GM21825 (cell line): ENCODE measurements around the gene AK9.
A peak's percentile ranks its signal among the peaks of the same experiment; 100 is the strongest.

ENCODE experiments used
- ATAC-seq: cut with Tn5 transposase; IDR thresholded peaks from one replicate; pipeline ENCODE4 v1.9.1; 2021; ENCODE audit warnings: mild to moderate bottlenecking, moderate library complexity; ENCODE audit not compliant: unreplicated experiment

The AK9 gene

GRCh38 chr6:109485266-109485935 lies 205.6 kb downstream of the AK9 start:
- no peak for ATAC-seq

- ATAC-seq = no peak
Measured at GRCh38 chr6:109484122-109484521, 206.9 kb downstream of the AK9 start.

- ATAC-seq = no peak
Measured at GRCh38 chr6:109483735-109484057, 207.3 kb downstream of the AK9 start.

- peak; percentile 89 for ATAC-seq
Measured at GRCh38 chr6:109482905-109483734, 207.9 kb downstream of the AK9 start, which contains the start of gene ZBTB24. ZBTB24 (minus strand) TSS chr6:109483219; CDS start chr6:109482026, 1,193 bp downstream.

DNA sequence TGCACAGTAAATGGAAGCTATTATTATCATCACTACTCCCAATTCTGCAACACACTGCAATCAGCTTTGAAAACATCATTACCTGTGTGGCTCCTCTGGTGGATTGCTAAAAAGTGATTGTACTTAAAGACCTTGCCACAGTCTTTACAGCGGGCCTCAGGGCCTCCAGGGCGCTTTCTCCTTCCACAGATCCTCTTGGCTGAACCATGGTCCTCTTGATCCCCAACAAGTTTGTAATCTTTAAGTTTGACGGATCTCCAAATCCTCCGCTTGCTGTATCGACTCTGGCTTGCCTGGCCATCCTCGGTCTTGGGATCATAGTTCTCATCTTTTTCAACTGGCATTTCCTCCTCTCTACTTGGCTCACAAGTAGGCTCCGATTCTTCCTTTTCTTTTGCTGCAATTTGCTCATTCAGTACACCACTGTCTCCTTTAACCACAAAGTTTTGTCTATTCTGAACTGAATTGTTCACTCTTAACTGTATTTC lies 210.0 kb downstream of the AK9 start:
- no peak for ATAC-seq

DNA sequence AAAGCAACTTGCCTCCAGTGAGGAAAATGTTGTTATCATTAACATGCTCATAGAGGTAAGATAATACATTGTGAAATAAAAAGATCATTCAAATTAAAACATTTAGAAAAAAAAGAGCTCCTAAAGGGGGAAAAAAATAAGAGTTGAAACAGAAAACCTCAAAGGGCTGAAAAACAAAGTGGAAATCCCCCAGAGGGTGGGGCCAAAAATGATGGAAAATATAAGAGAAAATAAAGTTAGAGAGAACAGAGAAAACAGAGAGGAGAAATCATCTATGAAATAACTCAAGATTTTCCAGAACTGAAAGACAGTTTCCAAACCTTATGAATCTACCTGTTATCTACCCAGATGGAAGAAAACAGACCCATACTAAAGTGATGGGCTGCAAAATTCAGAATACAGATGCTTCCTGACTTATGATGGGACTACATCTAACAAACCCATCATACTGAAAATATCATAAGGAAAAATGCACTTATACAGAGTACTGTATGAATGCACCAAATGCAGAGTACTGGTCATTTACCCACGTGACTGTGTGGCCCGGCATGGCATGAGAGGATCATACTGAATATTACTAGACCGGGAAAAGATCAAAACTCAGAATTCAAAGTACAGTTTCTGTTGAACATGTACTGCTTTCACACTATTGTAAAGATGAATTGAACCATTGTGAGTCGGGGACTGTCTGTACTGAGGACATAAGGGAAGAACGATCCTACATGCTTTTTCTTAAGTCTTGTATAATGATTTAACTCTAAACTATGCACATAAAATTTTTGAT lies 212.0 kb downstream of the AK9 start:
- no peak for ATAC-seq

DNA sequence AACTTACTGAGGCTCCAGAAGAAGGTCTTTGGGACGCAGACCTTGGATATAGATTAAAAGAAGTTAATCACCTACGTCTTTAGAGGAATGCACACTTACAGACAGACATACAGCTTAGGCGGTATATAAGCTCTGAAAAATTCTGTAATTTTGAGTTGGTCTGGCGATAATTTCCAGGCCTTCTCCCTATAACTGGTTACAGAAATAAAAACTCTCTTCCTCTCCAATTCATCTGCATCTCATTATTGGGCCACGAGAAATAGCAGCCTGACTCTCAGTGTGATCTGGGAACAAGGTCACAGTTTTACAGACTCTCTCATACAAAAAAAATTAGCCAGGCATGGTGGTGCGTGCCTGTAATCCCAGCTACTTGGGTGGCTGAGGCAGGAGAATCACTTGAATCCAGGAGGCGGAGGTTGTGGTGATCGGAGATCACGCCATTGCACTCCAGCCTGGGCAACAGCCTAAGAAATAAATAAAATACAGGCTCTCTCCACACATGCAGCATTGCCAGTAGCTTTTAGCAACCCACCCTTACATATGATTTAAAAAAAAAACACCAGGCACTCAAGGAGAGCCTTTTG lies 212.7 kb downstream of the AK9 start:
- no peak for ATAC-seq

GRCh38 chr6:109477725-109478124 lies 213.3 kb downstream of the AK9 start:
- ATAC-seq = peak; percentile 49

- ATAC-seq = no peak
Measured at GRCh38 chr6:109477184-109477583, 213.8 kb downstream of the AK9 start.

GRCh38 chr6:109475625-109476024 lies 215.4 kb downstream of the AK9 start:
- no peak for ATAC-seq

DNA sequence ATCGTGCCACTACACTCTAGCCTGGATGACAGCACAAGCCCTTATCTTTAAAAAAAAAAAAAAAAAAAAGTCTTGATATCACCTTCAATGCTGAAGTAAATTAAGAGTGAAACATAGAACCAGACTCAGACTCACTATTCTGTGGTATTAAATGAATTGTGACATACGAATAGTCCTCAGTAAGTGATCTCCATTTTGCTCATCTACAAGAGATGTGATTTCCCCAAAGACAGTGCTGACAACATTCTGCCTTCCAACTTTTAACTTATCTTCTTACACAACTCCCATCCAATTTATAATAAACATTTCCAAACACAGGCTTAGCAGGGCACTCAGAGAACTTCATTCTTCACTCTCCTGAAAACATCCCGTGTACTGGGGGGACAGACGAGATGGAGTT lies 216.0 kb downstream of the AK9 start:
- no peak for ATAC-seq

GRCh38 chr6:109473120-109473519 lies 217.9 kb downstream of the AK9 start:
- no peak for ATAC-seq

GRCh38 chr6:109472132-109472995 lies 218.6 kb downstream of the AK9 start:
- no peak for ATAC-seq

DNA sequence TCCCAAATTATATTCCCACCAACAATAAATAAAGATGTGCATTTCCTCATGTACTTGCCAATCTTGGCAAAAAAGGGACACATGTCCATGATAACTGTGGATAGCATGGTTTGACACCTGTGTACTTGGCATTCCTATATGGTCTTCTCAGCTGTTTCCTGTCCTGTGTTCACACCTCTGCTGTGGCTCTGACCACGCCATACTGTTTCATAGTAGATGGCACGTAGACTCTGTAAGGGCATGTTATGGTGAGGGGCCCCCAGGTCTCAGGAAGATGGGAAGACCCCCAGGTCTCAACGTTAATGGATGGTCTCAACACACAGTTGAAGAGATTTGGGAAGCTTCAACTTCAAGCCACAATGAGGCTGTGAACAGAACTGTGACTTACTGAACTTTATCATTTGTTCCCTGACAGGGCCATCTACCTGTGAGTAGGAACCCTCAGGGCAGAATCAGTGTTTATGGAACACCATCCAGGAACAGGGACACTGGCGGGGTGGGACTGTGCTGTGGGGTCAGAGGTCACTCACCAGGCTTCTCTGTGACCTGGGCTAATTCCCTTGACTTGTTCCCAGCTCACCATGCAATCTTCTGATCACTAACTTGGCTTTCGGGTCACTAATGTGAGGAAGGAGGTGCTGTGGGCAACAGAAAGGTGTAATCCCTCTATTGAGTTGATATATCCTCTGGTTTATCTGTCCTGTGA lies 219.7 kb downstream of the AK9 start:
- ATAC-seq = no peak

GRCh38 chr6:109469591-109470189 lies 221.3 kb downstream of the AK9 start:
- ATAC-seq = no peak

- no peak for ATAC-seq
Measured at GRCh38 chr6:109467696-109468095, 223.3 kb downstream of the AK9 start.

GRCh38 chr6:109466212-109466923 lies 224.6 kb downstream of the AK9 start:
- no peak for ATAC-seq

DNA sequence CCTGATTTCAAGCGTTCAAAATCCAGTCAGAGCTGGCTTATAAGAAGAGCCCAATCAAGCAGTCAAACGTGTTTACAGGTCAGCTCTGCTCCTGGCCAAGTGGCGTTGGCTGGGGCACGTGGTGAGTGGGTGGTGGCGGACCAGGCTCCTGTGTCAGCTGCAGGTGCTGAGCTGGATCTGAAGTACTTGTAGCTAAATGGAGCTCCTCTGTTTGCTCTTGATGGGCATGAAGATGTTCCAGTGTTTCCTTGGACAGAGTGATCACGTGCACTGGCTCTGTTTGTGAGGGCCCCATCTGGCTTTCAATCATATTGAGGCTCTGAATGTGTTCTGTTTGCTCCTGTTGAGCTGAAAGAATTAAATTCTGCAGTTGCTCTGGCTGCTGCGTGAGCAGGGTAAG lies 225.2 kb downstream of the AK9 start:
- no peak for ATAC-seq
